Measurements from ENCODE around the gene TAOK2.
A peak's percentile ranks its signal among the peaks of the same experiment; 100 is the strongest.
"Not testable (repeated sequence)": the region's sequence is repeated elsewhere in the genome, so short reads cannot be mapped to it uniquely, and the experiment has no call there.

Gene TAOK2

DNA sequence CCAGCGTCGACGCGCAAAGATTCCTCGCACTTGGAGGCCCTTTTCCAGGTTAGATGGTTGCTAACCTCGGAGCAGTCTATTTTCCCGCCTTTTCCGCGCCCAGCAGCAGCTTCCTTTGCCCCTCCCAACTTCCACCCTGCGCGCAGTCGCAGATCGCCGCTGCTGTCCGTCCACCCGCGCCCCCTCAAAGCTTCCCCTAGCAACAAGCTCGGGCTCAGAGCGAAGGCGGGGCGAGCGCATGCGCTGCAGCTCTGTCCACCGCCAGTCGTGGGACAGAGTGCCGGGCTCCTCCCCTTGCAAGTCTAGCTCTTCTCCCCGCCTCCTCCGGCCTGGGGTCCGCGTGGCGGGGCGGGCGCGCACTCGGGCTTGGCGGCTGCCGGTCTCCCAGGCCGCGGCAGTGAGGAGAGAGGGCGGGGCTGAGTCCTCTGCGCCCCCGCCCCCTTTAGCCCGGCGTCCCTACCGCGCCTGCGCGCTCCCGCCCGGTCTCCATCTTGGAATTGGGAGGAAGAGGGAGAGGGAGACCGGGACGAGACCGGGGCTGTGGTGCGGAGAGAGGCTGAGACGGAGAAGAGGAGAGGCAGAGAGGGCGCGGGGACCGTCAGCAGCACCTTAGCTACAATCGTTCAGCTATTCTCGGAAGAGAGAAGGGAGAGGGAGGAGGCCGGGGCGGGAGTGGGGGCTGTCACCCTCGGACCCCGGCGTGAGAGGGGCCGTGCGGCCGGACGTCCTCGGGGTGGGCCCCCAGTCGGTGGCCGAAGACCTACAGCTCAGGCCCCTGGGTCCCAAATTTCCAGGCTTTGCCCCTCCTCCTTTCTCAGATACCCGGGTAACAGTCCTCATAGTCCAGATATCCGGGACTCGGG lies at the start of gene TAOK2:
Gene TAOK2, plus strand, starts transcription at position 485 of the 863 bp plus-strand sequence. CDS start 3,905 bp downstream, outside the sequence.
- DNase-seq (ENCODE audit: low spot score), result peak; percentile 97

DNA sequence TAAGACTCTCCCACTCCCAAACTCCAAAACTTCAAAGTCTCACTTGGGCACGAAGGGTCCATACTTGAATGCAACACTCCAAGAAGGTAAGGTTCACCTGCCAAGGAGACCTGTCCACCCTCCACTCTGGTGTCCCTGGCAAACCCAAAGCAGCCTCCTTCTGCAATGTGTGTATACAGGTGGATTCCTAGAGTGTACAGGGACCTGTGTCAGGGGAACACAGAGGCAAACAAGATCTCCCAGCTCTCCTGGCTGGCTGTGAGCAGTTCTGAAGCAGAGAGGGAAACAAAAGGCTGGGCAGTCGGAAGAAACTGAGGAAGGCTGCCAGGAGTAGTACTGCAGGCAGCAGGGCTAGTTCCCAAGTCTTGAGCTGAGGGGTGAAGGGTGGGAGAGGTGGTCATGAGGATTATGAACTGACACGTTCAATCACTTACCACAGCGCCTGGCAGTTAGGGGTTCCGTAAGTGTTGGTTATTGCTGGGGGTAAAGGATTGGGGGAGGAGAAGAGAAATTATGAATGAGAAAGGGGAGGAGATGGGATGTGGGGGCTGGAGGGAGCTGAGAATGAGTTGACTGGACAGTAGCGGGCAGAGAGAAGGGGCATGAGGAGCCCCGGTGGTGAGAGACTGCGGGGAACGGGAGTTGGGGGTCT lies 48.4 kb upstream of the TAOK2 start:
- DNase-seq (ENCODE audit: low spot score), result no peak

DNA sequence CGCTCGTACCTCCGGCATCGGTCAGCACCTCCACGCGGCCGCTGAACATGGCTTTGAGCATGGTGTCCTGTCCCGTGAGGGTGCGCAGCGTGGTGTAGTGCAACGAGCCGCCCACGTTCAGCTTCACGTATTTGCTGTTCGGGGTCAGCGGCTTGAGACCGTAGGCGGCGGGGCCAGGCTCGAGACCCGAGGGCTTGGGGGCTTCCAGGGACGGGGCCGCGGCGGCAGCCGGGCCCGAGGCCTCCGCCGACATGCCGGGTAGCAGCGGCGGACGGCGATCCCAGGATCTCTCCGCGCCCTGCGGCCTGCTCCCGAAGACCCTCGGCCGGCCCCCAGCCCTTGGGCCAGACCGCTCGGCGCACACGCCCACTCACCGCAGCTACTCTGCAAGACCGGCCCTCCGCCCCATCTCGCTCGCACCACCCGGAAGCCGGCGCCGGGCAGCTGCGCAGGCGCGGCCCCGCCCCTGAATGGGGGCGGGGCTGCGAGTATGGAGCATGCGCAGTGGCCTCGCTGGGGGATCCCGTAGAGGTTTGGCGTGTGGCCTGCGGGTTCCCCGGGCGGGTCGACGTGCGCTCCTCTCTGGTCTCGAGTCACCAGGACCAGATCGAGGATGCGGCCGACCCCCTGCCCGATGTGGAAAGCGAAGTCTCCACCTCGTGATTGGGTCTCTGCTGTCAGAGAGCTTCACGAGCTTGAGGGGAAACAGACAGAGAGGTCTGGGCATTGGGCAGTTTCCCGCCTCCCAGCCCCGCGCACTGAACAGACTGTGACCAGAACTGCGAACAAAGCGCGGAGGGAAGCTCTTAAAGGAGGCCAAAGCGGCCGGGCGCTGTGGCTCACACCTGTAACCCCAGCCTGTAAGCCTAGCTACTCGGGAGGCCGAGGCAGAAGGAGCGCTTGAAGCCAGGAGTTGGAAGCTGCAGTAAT lies 47.6 kb upstream of the TAOK2 start, which contains the start of gene KCTD13:
Gene KCTD13, minus strand, starts transcription at position 446 of the 930 bp plus-strand sequence. Its CDS starts 193 bp downstream, at position 253.
- peak; percentile 90 for DNase-seq (ENCODE audit: low spot score)

DNA sequence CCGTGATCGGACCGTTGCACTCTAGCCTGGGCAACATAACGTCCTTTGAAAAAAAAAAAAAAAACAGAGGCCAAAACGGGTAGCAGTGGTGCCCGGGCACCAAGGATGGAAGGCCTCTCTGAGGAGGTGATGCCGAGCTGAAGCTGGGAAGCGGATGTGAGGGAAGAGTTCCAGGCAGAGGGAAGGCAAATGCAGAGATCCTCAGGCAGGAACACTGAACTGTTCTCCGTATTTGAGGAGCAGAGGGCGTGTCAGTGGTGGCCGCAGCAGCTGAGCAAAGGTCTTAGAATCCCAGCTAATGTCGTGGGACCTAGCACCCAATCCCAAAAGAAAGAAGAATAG lies 47.0 kb upstream of the TAOK2 start:
- no peak for DNase-seq (ENCODE audit: low spot score)

DNA sequence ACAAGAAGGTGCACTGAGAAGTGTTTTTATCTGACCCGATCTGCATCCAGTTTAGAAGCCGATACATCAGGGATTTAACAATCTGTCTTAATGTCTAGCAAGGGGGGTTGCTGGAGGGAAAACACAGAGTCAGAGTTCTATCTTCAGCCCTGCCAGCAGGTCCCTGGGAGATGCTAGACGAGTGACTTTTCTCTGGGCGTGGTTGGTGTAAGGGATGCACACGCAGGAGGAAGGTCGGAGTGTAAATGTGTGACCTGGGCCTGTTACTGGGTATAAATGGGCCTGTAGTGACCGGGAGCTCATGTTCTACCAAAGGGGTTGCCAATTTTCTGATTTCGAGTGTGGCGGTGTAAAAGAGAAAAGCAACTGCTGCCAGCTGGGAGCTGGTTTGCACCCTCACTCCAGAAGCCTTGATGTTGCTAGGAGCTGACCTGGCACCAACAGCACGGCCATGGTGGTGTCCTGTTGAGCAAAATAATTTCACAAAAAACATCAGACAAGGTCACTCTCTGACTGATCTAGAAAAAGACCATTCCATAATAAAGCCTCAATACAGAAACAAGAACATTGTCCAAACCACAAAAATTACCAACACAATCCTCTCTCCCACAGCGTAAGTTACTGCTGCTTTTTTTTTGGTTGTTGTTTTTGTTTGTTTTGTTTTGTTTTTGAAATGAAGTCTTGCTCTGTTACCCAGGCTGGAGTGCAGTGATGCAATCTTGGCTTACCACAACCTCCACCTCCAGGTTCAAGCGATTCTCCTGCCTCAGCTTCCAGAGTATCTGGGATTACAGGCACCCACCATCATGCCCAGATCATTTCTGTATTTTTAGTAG lies 46.4 kb upstream of the TAOK2 start:
- no peak for DNase-seq (ENCODE audit: low spot score)

DNA sequence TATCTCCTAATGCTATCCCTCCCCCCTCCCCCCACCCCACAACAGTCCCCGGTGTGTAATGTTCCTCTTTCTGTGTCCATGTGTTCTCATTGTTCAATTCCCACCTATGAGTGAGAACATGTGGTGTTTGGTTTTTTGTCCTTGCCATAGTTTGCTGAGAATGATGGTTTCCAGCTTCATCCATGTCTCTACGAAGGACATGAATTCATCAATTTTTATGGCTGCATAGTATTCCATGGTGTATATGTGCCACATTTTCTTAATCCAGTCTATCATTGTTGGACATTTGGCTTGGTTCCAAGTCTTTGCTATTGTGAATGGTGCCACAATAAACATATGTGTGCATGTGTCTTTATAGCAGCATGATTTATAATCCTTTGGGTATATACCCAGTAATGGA lies 41.9 kb upstream of the TAOK2 start:
- not testable (repeated sequence) for DNase-seq (ENCODE audit: low spot score)

DNA sequence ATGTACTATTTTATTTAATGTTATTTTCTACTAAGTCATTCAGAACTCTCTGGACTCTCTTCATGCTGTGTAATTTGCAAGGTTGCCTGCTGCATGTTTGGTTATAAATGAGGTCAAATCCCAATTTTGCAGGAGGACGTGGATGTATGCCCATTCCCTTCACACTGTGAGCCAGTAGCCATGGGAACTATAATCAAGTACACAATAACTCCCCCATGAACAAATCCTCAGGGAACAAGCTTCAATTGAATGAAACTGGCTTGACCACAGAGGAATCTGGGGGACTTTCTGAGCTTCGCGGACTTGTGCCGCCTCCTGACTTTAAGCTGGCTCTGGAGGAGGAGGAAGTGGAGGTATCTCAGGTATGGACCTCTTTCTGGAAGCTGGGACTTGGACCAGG lies 33.0 kb upstream of the TAOK2 start:
- DNase-seq (ENCODE audit: low spot score), result no peak

DNA sequence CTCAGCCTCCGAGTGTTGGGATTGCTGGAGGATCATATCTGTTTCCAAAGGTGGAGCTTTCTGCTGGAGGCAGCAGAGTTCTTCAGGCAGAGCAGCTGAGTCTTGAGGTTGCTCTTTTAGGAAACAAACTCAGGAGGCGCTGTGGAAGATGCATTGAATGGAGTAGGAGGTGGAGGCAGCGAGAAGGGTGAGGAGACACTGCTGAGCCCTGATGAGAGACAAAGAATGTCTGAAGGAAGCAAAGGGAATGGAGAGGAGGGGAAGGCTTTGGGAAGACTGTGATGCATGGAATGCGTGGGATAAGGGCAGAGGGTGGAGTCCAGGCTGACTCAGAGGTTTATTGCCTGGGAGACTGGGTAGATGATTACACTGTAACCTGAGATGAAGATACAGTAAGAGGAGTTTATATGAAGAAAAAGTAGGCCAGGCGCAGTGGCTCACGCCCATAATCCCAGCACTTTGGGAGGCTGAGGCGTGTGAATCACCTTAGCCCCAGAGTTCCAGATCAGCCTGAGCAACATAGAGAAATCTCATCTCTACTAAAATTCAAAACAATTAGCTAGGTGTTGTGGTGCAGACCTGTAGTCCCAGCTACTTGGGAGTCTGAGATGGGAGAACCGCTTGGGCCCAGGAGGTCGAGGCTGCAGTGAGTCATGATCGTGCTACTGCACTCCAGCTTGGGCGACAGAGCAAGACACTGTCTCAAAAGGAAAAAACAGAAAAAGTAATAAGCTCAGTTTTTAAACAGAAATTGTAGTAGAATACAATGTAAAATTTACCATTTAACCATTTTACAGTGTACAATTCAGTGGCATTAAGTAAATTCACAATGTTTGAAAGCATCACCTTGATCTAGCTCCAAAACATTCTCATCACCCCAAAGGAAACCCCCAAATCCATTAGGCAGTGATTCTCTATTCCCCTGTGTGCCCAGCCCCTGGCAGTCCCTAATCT lies 29.5 kb upstream of the TAOK2 start:
- no peak for DNase-seq (ENCODE audit: low spot score)

DNA sequence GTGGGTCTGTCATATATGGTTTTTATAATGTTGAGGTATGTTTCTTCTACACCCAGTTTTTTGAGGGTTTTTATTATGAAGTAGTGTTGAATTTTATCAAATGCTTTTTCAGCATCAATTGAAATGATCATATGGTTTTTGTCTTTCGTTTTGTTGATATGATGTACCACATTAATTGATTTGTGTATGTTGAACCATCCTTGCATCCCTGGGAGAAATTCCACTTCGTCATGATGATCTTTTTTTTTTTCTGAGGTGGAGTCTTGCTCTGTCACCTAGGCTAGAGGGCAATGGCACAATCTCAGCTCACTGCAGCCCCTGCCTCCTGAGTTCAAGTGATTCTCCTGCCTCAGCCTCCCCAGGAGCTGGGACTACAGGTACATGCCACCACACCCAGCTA lies 25.8 kb upstream of the TAOK2 start:
- DNase-seq (ENCODE audit: low spot score), result no peak

DNA sequence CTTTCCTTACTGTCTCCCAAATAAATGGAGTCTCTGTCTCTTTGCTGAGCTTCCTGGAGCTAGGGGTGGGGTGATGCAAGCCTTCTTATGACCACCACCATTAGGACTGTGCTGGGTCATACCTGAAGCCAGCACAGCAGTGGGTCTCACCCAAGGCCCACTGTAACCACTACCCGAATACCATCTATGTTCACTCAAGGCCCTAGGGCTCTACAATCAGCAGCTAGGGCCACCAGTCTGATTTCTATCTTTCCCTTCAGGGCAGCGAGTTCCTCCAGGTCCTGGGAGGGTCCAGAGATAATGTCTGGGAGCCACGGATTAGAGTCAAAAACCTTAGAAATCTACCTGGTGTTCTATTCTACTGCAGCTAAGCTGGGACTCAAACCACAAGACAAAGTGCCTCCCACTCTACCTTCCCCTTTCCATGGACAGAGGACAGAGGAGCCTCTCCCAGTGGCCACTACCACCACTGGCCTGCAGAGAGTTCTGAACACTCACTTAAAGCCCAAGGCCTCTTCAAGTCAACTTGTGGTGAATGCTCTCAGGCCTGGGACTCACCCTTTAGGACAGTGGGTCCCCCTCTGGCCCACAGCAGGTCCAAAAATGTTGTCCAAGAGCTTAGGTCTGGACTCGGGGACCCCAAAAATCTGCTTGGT lies 22.7 kb upstream of the TAOK2 start:
- no peak for DNase-seq (ENCODE audit: low spot score)

DNA sequence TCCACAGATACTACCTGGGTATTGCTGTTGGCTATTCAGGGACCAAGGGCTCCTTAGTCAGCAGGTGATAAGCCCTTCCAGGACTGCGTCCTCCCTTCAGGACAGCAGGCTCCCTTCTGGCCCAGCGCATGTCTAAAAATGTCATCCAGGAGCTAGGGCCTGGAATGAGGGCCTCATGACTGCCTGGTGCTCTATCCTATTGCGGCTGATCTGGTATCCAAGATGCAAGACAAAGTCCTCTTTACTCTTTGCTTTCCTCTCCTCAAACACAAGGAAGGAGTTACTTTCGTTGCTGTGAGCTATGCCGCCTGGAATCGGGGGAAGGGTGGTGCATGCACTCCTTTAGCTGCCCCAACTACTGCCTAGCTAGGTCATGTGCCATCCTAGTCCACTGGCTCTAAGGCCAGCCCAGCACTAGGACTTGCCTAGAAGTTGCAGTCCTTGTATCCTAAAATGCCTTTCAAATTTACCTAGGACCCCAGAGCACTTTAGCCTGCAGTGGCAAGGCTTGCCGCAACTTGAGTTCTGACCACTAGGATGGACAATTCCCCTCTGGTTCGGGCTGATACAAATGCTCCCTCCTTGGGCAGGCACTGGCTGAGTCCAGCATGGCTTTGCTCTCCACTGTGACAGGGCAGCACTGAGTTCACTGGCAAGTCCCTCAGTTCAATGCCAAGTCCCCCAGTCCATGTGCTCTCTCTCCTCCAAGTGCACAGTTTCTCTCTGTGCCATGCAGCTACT lies 21.9 kb upstream of the TAOK2 start:
- no peak for DNase-seq (ENCODE audit: low spot score)

DNA sequence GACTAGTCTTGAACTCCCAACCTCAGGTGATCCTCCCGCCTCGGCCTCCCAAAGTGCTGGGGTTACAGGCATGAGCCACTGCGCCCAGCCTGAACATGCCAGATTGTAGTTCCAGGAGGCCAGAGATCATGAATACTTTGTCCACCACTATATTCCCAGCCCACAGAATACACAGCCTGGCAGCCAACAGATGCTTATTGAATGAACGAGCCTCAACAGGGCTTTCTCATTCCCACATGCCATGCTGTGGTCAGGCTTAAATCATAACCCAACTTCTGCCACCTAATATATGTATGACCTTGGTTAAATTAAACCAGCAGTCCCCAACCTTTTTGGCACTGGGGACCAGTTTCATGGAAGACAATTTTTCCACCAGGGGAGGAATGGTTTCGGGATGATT lies 14.9 kb upstream of the TAOK2 start:
- no peak for DNase-seq (ENCODE audit: low spot score)

DNA sequence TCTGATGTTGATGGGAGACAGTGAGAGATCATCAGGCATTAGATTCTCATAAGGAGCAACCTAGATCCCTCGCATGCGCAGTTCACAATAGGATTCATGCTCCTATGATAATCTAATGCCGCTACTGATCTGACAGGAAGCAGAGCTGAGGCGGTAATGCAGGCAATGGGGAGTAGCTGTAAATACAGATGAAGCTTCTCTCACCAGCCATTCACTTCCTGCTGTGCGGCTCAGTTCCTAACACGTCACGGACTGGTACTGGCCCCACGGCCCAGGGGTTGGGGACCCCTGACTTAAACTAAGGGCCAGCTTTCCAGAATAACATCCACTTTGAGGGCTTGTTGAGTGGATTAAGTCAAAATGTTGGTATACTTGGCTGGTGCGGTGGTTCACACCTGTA lies 14.4 kb upstream of the TAOK2 start:
- no peak for DNase-seq (ENCODE audit: low spot score)

DNA sequence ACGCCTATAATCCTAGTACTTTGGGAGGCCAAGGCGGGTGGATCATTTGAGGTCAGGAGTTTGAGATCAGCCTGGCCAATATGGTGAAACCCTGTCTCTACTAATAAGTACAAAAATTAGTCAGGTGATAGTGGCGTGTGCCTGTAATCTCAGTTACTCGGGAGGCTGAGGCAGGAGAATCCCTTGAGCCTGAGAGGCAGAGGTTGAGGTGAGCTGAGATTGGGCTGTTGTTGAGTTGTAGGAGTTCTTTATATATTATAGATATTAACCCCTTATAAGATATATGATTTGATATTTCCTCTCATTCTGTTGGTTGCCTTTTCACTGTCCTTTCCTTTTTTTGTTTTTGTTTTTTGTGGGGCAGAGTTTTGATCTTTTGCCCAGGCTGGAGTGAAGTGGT lies 13.8 kb upstream of the TAOK2 start:
- DNase-seq (ENCODE audit: low spot score), result not testable (repeated sequence)

DNA sequence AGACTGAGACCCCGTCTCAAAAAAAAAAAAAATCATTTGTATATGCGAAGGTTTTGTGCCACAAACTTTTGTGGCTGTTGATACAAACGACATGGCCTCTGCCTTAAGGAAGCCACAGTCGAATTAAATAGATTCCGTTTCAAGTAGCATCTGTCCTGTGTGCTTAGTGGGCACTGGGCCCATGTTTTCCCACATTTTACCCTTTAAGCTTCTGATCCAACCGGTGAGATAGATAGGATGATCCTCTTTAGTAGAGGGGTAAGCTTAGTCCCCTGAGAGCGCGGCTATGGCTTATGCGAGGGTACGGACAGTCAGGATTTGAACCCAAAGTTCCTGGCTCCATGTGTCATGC lies 12.6 kb upstream of the TAOK2 start:
- no peak for DNase-seq (ENCODE audit: low spot score)

DNA sequence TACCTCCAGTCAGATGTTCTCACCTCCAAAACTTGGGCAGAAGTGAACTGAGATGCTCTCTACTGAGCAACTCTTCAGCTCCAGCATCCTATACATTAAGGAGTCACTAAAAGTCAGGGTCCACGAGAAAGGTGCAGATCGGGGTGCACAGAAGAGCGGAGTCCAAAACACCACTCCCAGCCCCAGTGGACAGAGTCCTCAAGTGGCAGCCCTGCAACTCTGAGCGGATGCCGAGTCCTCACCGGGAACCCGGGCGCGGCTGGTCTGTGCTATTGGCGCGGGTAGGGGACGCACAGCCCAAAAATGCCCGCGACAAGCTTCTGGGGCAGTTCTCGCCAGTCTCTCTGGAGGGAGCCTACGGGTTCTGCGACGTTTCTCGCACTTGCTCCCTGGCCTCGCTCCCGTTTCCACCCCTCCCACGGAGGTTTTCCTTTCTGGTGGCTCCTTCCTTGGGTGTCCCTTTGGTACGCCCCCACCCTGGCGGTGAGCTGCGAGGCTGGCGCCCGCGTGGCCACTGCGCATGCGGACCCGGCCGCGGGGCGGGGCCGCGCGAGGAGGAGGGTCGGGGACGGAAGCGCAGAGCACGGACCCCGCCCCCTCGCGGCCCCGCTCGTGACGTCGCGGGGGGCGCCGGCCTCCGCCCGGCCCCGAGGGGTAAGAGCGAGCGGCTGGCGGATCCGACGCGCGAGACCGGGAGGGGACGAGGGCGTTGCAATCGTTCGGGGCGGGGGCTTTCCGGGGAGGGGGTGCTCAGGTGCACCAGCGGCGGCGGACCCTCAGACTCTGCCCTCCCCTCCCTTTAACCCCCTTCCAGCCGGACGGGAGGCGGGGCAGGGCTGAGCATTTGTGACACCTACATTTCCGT lies 12.0 kb upstream of the TAOK2 start, which contains the start of gene TMEM219:
Gene TMEM219, plus strand, starts transcription at position 601 of the 865 bp plus-strand sequence. CDS start 1,065 bp downstream, outside the sequence.
- peak; percentile 95 for DNase-seq (ENCODE audit: low spot score)

DNA sequence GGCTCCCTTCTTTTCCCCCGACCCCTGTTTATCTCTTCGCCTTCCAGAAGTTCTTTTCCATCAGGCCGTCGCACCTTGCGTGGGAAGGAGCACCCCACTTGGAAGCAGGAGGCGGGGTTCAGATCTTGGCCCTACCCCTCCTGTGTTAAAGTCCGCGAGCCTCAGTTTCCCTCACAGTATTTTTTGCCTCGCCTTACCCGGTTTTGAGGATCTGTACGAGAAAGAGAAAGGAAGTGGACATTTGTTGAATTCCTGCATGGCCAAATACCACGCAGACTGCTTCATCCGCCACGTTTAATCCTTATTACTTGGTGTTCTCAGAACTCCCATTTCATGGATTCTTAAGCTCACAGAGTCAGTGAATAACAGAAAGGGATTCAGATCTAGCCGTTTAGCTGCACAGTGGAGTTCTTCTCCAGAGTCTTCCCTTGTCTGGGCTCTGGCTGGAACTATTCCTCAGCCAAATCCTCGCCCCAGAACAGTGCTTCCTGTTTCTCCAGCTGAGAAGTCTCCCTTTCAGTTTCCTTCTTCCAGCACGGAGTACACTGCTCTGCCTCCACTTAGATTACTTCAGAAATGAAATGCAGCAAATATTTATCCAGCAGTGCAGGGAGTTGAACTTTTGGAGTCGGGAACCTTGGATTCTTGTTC lies 11.2 kb upstream of the TAOK2 start:
- DNase-seq (ENCODE audit: low spot score), result no peak

All from CD4-positive, alpha-beta T cell treated with Interleukin-15 for 4 hours (primary cell).